Spleen (tissue), 13 donors: ENCODE measurements around the gene SOWAHA. TPM values are rescaled to one million over a fixed set of nuclear protein-coding genes. Genes with fewer than 3 reads are reported as not detected.

Source experiments
- DNase-seq: peaks from one replicate; pipeline ENCODE4 v3.0.0-alpha.2; 2020
- H3K27ac ChIP-seq, 8 donors: fragments of 200-600 bp; sonication (generic) in 7 of 8; 1 replicate in 4 of 8; 2 replicates in 4 of 8; pipeline versions ENCODE4 v1.5.0 to v1.8.0; 2016 to 2021; ENCODE audit warnings: inconsistent platforms in 4 of 8, mild to moderate bottlenecking in 4 of 8, moderate library complexity in 1 of 8
- H3K27me3 ChIP-seq, 7 donors: fragments of 200-600 bp; sonication (generic) in 6 of 7; replicated peaks in 1 of 7; 1 replicate in 4 of 7; 2 replicates in 3 of 7; pipeline versions ENCODE4 v1.5.0 to v1.8.0; 2016 to 2021; ENCODE audit warnings: inconsistent platforms in 3 of 7, mild to moderate bottlenecking in 1 of 7
- H3K36me3 ChIP-seq, 6 donors: fragments of 200-600 bp; sonication (generic) in 5 of 6; 1 replicate in 4 of 6; 2 replicates in 2 of 6; pipeline versions ENCODE4 v1.5.0 to v1.8.0; 2016 to 2021; ENCODE audit warnings: inconsistent platforms in 2 of 6
- H3K4me1 ChIP-seq, 6 donors: fragments of 200-600 bp; sonication (generic) in 5 of 6; 1 replicate in 3 of 6; 2 replicates in 3 of 6; pipeline versions ENCODE4 v1.5.0 to v1.8.0; 2016 to 2021; ENCODE audit warnings: inconsistent platforms in 3 of 6
- H3K4me3 ChIP-seq, 8 donors: fragments of 200-600 bp; sonication (generic) in 7 of 8; 1 replicate in 4 of 8; 2 replicates in 4 of 8; pipeline versions ENCODE4 v1.5.0 to v1.8.0; 2016 to 2021; ENCODE audit warnings: inconsistent platforms in 4 of 8, mild to moderate bottlenecking in 4 of 8, moderate library complexity in 2 of 8
- H3K9me3 ChIP-seq, 8 donors: fragments of 200-600 bp; sonication (generic) in 7 of 8; 1 replicate in 4 of 8; 2 replicates in 4 of 8; pipeline versions ENCODE4 v1.5.0 to v1.8.0; 2016 to 2021; ENCODE audit warnings: inconsistent platforms in 4 of 8
- POLR2A ChIP-seq, 3 donors: fragments of 450-650 bp; IDR thresholded peaks; one replicate each; pipeline ENCODE4 v1.5.1; 2017; ENCODE audit warnings: antibody characterized with exemption in 3 of 3, mild to moderate bottlenecking in 1 of 3
- POLR2AphosphoS5 ChIP-seq, 3 donors: sonication (generic); formaldehyde crosslinking; IDR thresholded peaks; one replicate each; pipeline ENCODE4 v1.5.1; 2017; ENCODE audit warnings: antibody characterized with exemption in 3 of 3
- WGBS, 5 donors: extraction: QIAGEN DNeasy Blood & Tissue Kit in 3 of 5; methylation state at CpG; one replicate each; pipeline versions ENCODE4 v1.1.5 to v1.1.7; 2013 to 2018; 5-methylcytosine and 5-hydroxymethylcytosine counted together
- intact Hi-C: fragments of 100-400 bp; cut with DNase I; formaldehyde crosslinking; loops from one replicate; pipeline ENCODE4 v1.15.0; 2023; ENCODE audit warnings: low total_unique reads
- long read RNA-seq, 2 donors: transcript quantifications; one replicate each; lab custom pipeline, GENCODE V29; 2026
- polyA plus RNA-seq, 3 donors: library from polyadenylated mRNA; stranded (reverse); fragments of 200-250 nt; gene quantifications; one replicate each; pipeline ENCODE4 v1.2.1, GENCODE V29; 2013
- total RNA-seq, 7 donors: library from RNA; depleted of rRNA in 3 of 7; stranded (reverse); fragments of >200 nt in 3 of 7; fragmentation: NEBNext Ultra II Directional in 4 of 7; extraction: Animal tissue kit (Norgen Biotek cat#: 25700) in 4 of 7; gene quantifications; one replicate each; pipeline versions ENCODE4 v1.1.0 to v1.2.1, GENCODE V29; 2016 to 2021
- TF ChIP-seq, protein P1 (sequence below), 11 experiments: fragments of 200-600 bp in 7 of 11; fragments of 450-650 bp in 4 of 11; sonication (generic) in 4 of 11; IDR thresholded peaks in 8 of 11; conservative IDR thresholded peaks in 3 of 11; 1 replicate in 7 of 11; 2 replicates in 4 of 11; pipeline versions ENCODE4 v1.4.0 to v1.8.0; 2016 to 2021; ENCODE audit warnings: antibody characterized with exemption in 11 of 11, inconsistent platforms in 4 of 11, mild to moderate bottlenecking in 1 of 11
- donor health status: healthy with polysubstance abuse.
- donor health status: DM: no; HTN: no; CAD: no; lungs with moderate emphysema.
- donor health status: DM: no; HTN: no; CAD: no.
- donor health status: Bipolar disorder and iron deficiency.
- donor health status: healthy.
- donor health status: DM: no; HTN: no; CAD: no.
- donor health status: DM: yes; HTN: yes; CAD: no.

Gene SOWAHA
- not detected for total RNA-seq
- polyA plus RNA-seq: under 1 TPM; 0.03 to 0.56 (median 0.24) TPM
- long read RNA-seq, donor 1: 0 reads
- long read RNA-seq, donor 2, partial matches to known transcripts: 0 of 2 reads
- long read RNA-seq, donor 2, other reads (novel, unspliced or antisense): 0 of 2 reads

GRCh38 chr5:132812781-132813598, at the start of gene SOWAHA:
TSS of gene SOWAHA (plus strand) at chr5:132813302. CDS start at chr5:132813622, 320 bp downstream.
- Histone ChIP-seq H3K36me3 (no peaks in the 10 kb centered on the region), H3K27ac (no peak within 1 kb of the TSS), H3K27me3 (peaks cover 0 to 64% (median 49%) of the 10 kb centered on the region in 7 donors), H3K4me3 (peak within 1 kb of the TSS in 7 of 8 donors; percentile 22 to 65 (median 34)), H3K4me1 (peaks cover 9 to 25% (median 19%) of the 10 kb centered on the region in 6 donors), H3K9me3 (peaks cover 0 to 4% (median 0%) of the 10 kb centered on the region in 8 donors)
- no peak for DNase-seq
- TF ChIP-seq POLR2A (IDR thresholded peaks at IDR 0.05) (no peak), POLR2AphosphoS5 (IDR thresholded peaks at IDR 0.05) (no peak)
- TF ChIP-seq, protein P1, sequence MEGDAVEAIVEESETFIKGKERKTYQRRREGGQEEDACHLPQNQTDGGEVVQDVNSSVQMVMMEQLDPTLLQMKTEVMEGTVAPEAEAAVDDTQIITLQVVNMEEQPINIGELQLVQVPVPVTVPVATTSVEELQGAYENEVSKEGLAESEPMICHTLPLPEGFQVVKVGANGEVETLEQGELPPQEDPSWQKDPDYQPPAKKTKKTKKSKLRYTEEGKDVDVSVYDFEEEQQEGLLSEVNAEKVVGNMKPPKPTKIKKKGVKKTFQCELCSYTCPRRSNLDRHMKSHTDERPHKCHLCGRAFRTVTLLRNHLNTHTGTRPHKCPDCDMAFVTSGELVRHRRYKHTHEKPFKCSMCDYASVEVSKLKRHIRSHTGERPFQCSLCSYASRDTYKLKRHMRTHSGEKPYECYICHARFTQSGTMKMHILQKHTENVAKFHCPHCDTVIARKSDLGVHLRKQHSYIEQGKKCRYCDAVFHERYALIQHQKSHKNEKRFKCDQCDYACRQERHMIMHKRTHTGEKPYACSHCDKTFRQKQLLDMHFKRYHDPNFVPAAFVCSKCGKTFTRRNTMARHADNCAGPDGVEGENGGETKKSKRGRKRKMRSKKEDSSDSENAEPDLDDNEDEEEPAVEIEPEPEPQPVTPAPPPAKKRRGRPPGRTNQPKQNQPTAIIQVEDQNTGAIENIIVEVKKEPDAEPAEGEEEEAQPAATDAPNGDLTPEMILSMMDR (IDR thresholded peaks at IDR 0.05 in 8 of 11, conservative IDR thresholded peaks at IDR 0.05 in 3 of 11): no peak
- intact Hi-C loops: loop anchor here (10.0 kb wide), 1 partner anchor 288 kb away; no protein-coding TSS in a partner anchor
- WGBS, 5 donors: 1 to 7% (median 2%) methylated on average over 16 to 68 of the region's 68 CpGs

DNA sequence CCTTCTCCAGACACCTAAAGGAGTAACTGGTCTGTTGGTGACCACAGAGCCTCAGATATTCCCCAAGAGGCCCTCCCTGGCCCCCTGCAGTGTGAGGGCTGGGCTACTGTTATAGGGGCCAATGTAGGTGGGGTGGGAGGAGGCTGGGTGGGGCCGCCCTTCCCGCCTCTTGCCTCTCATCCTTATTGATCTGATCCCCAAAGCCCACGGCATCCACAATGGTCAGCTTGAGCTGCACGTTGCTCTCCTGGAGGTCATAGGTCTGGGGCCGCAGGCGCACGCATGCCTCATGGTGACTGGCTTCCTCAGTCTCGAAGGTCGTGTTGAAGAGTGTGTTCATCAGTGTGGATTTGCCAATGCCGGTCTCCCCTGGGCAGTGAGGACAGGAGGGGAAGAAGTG, 49.1 kb upstream of the SOWAHA start:
- 91 to 98% (median 95%) methylated on average over 9 to 10 of the region's 10 CpGs for WGBS, 5 donors
- peaks cover 0 to 63% (median 21%) of the 10 kb centered on the region in 6 donors for H3K36me3 ChIP-seq
- H3K27ac ChIP-seq: no peak overlapping the region
- no peaks in the 10 kb centered on the region for H3K9me3 ChIP-seq
- no peak overlapping the region for H3K4me3 ChIP-seq
- intact Hi-C loops: no loop called here
- TF ChIP-seq POLR2A (IDR thresholded peaks at IDR 0.05) (no peak), POLR2AphosphoS5 (IDR thresholded peaks at IDR 0.05) (no peak)
- TF ChIP-seq, protein P1 (IDR thresholded peaks at IDR 0.05 in 8 of 11, conservative IDR thresholded peaks at IDR 0.05 in 3 of 11): no peak
- DNase-seq: no peak
- peaks cover 0 to 14% (median 0%) of the 10 kb centered on the region in 6 donors for H3K4me1 ChIP-seq
- H3K27me3 ChIP-seq: no peaks in the 10 kb centered on the region

- H3K36me3 ChIP-seq: peaks cover 0 to 56% (median 21%) of the 10 kb centered on the region in 6 donors
- WGBS, 5 donors: 87 to 99% (median 94%) methylated on average over 7 of the region's 7 CpGs
- no peak for DNase-seq
- intact Hi-C loops: no loop called here
- H3K4me3 ChIP-seq: no peak overlapping the region
- TF ChIP-seq POLR2AphosphoS5 (IDR thresholded peaks at IDR 0.05) (no peak), POLR2A (IDR thresholded peaks at IDR 0.05) (no peak)
- TF ChIP-seq, protein P1 (IDR thresholded peaks at IDR 0.05 in 8 of 11, conservative IDR thresholded peaks at IDR 0.05 in 3 of 11): no peak
- H3K4me1 ChIP-seq: peaks cover 0 to 14% (median 0%) of the 10 kb centered on the region in 6 donors
- no peak overlapping the region for H3K27ac ChIP-seq
- no peaks in the 10 kb centered on the region for H3K27me3 ChIP-seq
- no peaks in the 10 kb centered on the region for H3K9me3 ChIP-seq
Measured at GRCh38 chr5:132764671-132765238, 48.3 kb upstream of the SOWAHA start.
